Loucy (cell line): ENCODE measurements around the gene SUPT20HL1.

ENCODE experiments used
- H2AFZ ChIP-seq: fragments of 200-600 bp; sonication (generic); 2 replicates; pipeline ENCODE4 v1.6.0; 2016; ENCODE audit warnings: antibody characterized with exemption, mild to moderate bottlenecking, low read length, moderate library complexity
- H3F3A ChIP-seq: fragments of 200-600 bp; 2 replicates; pipeline ENCODE4 v1.6.0; 2016; ENCODE audit warnings: antibody characterized with exemption, low read depth, mild to moderate bottlenecking
- H3K27me3 ChIP-seq: fragments of 200-600 bp; sonication (generic); 2 replicates; pipeline ENCODE4 v1.6.1; 2014; ENCODE audit warnings: low read length, mild to moderate bottlenecking; ENCODE audit not compliant: insufficient read depth, poor library complexity, severe bottlenecking
- H3K36me3 ChIP-seq: fragments of 200-600 bp; sonication (generic); 2 replicates; pipeline ENCODE4 v1.6.1; 2016; ENCODE audit warnings: low read length; ENCODE audit not compliant: insufficient read depth
- H3K4me1 ChIP-seq: fragments of 200-600 bp; sonication (generic); 2 replicates; pipeline ENCODE4 v1.5.1; 2014; ENCODE audit warnings: low read length, mild to moderate bottlenecking; ENCODE audit not compliant: insufficient read depth, poor library complexity, severe bottlenecking
- H3K4me2 ChIP-seq: fragments of 200-600 bp; sonication (generic); 2 replicates; pipeline ENCODE4 v1.6.0; 2014; ENCODE audit warnings: antibody characterized with exemption, low read length, low read depth, mild to moderate bottlenecking; ENCODE audit not compliant: poor library complexity, severe bottlenecking
- H3K4me3 ChIP-seq: fragments of 200-600 bp; sonication (generic); 2 replicates; pipeline ENCODE4 v1.5.1; 2014; ENCODE audit warnings: low read length, mild to moderate bottlenecking, mixed read lengths; ENCODE audit not compliant: poor library complexity, severe bottlenecking
- H3K79me2 ChIP-seq: fragments of 200-600 bp; sonication (generic); 2 replicates; pipeline ENCODE4 v1.6.1; 2014; ENCODE audit warnings: low read length; ENCODE audit not compliant: insufficient read depth
- H3K9ac ChIP-seq: fragments of 200-600 bp; sonication (generic); 2 replicates; pipeline ENCODE4 v1.6.0; 2014; ENCODE audit warnings: mild to moderate bottlenecking, low read depth, low read length, moderate library complexity; ENCODE audit not compliant: poor library complexity, severe bottlenecking
- H3K9me2 ChIP-seq: fragments of 200-600 bp; sonication (generic); replicated peaks from 2 replicates; pipeline ENCODE4 v1.6.1; 2016; ENCODE audit warnings: low read depth, low read length, mixed read lengths
- H3K9me3 ChIP-seq: fragments of 200-600 bp; sonication (generic); 2 replicates; pipeline ENCODE4 v1.6.1; 2014; ENCODE audit warnings: mild to moderate bottlenecking, antibody characterized with exemption, low read length, low read depth; ENCODE audit not compliant: insufficient read depth
- H4K20me1 ChIP-seq: fragments of 200-600 bp; sonication (generic); 2 replicates; pipeline ENCODE4 v1.6.0; 2014; ENCODE audit warnings: antibody characterized with exemption, low read length, mild to moderate bottlenecking; ENCODE audit not compliant: insufficient read depth, poor library complexity, severe bottlenecking
- CTCF ChIP-seq: fragments of 200-600 bp; sonication (generic); conservative IDR thresholded peaks from 2 replicates; pipeline ENCODE4 v1.5.1; 2014; ENCODE audit warnings: mild to moderate bottlenecking, antibody characterized with exemption, low read length
- EZH2phosphoT487 ChIP-seq: fragments of 200-600 bp; IDR thresholded peaks from 2 replicates; pipeline ENCODE4 v1.6.1; 2018; ENCODE audit warnings: antibody characterized with exemption, mild to moderate bottlenecking, moderate library complexity, borderline replicate concordance

SUPT20HL1 gene

GRCh38 chrX:24391389-24391788, 30.9 kb downstream of the SUPT20HL1 start:
- Histone ChIP-seq H3K9ac (no peak overlapping the region), H3K27me3 (no peaks in the 10 kb centered on the region), H3K79me2 (no peaks in the 10 kb centered on the region), H3K36me3 (no peaks in the 10 kb centered on the region), H3K9me3 (no peaks in the 10 kb centered on the region), H3F3A (no peaks in the 10 kb centered on the region), H3K4me1 (peaks cover 6% of the 10 kb centered on the region), H3K4me3 (no peak overlapping the region), H4K20me1 (no peaks in the 10 kb centered on the region), H3K9me2 (no peaks in the 10 kb centered on the region), H3K4me2 (no peak overlapping the region), H2AFZ (no peak overlapping the region)
- TF ChIP-seq CTCF (no peak), EZH2phosphoT487 (no peak)

GRCh38 chrX:24391843-24392242, 31.4 kb downstream of the SUPT20HL1 start:
- Histone ChIP-seq H3K79me2 (no peaks in the 10 kb centered on the region), H3K27me3 (no peaks in the 10 kb centered on the region), H3K9ac (no peak overlapping the region), H3K9me2 (no peaks in the 10 kb centered on the region), H3K9me3 (no peaks in the 10 kb centered on the region), H3K4me2 (no peak overlapping the region), H3K36me3 (no peaks in the 10 kb centered on the region), H4K20me1 (no peaks in the 10 kb centered on the region), H3F3A (no peaks in the 10 kb centered on the region), H2AFZ (no peak overlapping the region), H3K4me1 (peaks cover 10% of the 10 kb centered on the region), H3K4me3 (no peak overlapping the region)
- TF ChIP-seq EZH2phosphoT487, result no peak
- TF ChIP-seq CTCF, result no peak

GRCh38 chrX:24392709-24393108, 32.3 kb downstream of the SUPT20HL1 start:
- no peak for TF ChIP-seq CTCF
- TF ChIP-seq EZH2phosphoT487, result no peak
- no peak overlapping the region for H2AFZ ChIP-seq
- no peak overlapping the region for H3K4me3 ChIP-seq
- no peaks in the 10 kb centered on the region for H3K9me2 ChIP-seq
- H3K9me3 ChIP-seq, result no peaks in the 10 kb centered on the region
- H3K36me3 ChIP-seq, result no peaks in the 10 kb centered on the region
- peaks cover 11% of the 10 kb centered on the region for H3K4me1 ChIP-seq
- H3K9ac ChIP-seq, result no peak overlapping the region
- H3F3A ChIP-seq, result no peaks in the 10 kb centered on the region
- H3K79me2 ChIP-seq, result no peaks in the 10 kb centered on the region
- H3K4me2 ChIP-seq, result no peak overlapping the region
- H3K27me3 ChIP-seq, result no peaks in the 10 kb centered on the region
- H4K20me1 ChIP-seq, result no peaks in the 10 kb centered on the region
